Skeletal muscle tissue (tissue), 4 donors: ENCODE data around the gene SLC41A3. TPM values are rescaled to one million over a fixed set of nuclear protein-coding genes. Genes with fewer than 3 reads are reported as not detected.
"Not testable (repeated sequence)": the region's sequence is repeated elsewhere in the genome, so short reads cannot be mapped to it uniquely, and the experiment has no call there.

Experiments
- H3K27ac ChIP-seq: one replicate; pipeline ENCODE4 v1.7.0; 2013; ENCODE audit warnings: mild to moderate bottlenecking, low read depth, low read length, inconsistent platforms
- H3K27me3 ChIP-seq, 3 donors: one replicate each; pipeline ENCODE4 v1.7.0; 2013; ENCODE audit warnings: low read length in 3 of 3; ENCODE audit not compliant: control insufficient read depth in 3 of 3, insufficient read depth in 3 of 3
- H3K36me3 ChIP-seq, 3 donors: one replicate each; pipeline ENCODE4 v1.7.0; 2013; ENCODE audit warnings: low read length in 3 of 3; ENCODE audit not compliant: control insufficient read depth in 3 of 3, insufficient read depth in 3 of 3
- H3K4me1 ChIP-seq, 3 donors: one replicate each; pipeline ENCODE4 v1.7.0; 2013; ENCODE audit warnings: low read length in 3 of 3, mild to moderate bottlenecking in 3 of 3; ENCODE audit not compliant: control insufficient read depth in 3 of 3, insufficient read depth in 3 of 3
- H3K4me3 ChIP-seq, 3 donors: one replicate each; pipeline ENCODE4 v1.7.0; 2013; ENCODE audit warnings: low read length in 3 of 3
- H3K9ac ChIP-seq, 3 donors: one replicate each; pipeline ENCODE4 v1.7.0; 2013; ENCODE audit warnings: low read length in 3 of 3, mild to moderate bottlenecking in 3 of 3, moderate library complexity in 2 of 3, low read depth in 1 of 3
- H3K9me3 ChIP-seq, 3 donors: one replicate each; pipeline ENCODE4 v1.7.0; 2013; ENCODE audit warnings: low read length in 3 of 3; ENCODE audit not compliant: control insufficient read depth in 3 of 3
- total RNA-seq: library from RNA; depleted of rRNA; stranded (reverse); fragments of >200 nt; gene quantifications from one replicate; pipeline ENCODE4 v1.2.3, GENCODE V29; 2014
- donor health status: Osteomylitis.

SLC41A3 gene
- total RNA-seq, 1 donor from 2014 or later: 31.3 TPM

GRCh38 chr3:126101521-126101982 is 17.6 kb upstream of the SLC41A3 start:
- peaks cover 71 to 83% (median 79%) of the 10 kb centered on the region in 3 donors for H3K4me1 ChIP-seq
- H3K9me3 ChIP-seq: no peaks in the 10 kb centered on the region
- peak overlapping the region; percentile 87 for H3K27ac ChIP-seq
- H3K4me3 ChIP-seq: peak overlapping the region in 2 of 3 donors; percentile 29 to 57
- H3K27me3 ChIP-seq: no peaks in the 10 kb centered on the region
- peaks cover 2 to 6% (median 3%) of the 10 kb centered on the region in 3 donors for H3K36me3 ChIP-seq
- peak overlapping the region in 2 of 3 donors; percentile 50 to 80 for H3K9ac ChIP-seq

GRCh38 chr3:126100634-126101301 is 16.8 kb upstream of the SLC41A3 start:
- peak overlapping the region; percentile 17 to 57 (median 42) for H3K4me3 ChIP-seq
- no peaks in the 10 kb centered on the region for H3K9me3 ChIP-seq
- H3K9ac ChIP-seq: peak overlapping the region; percentile 51 to 80 (median 60)
- peaks cover 71 to 83% (median 73%) of the 10 kb centered on the region in 3 donors for H3K4me1 ChIP-seq
- H3K27ac ChIP-seq: peak overlapping the region; percentile 87
- H3K27me3 ChIP-seq: no peaks in the 10 kb centered on the region
- H3K36me3 ChIP-seq: peaks cover 2 to 6% (median 3%) of the 10 kb centered on the region in 3 donors

- Histone ChIP-seq H3K4me3 (peak overlapping the region in 1 of 3 donors; percentile 17), H3K9me3 (no peaks in the 10 kb centered on the region), H3K27ac (peak overlapping the region; percentile 87), H3K9ac (peak overlapping the region; percentile 51 to 80 (median 60)), H3K4me1 (peaks cover 68 to 77% (median 70%) of the 10 kb centered on the region in 3 donors), H3K27me3 (no peaks in the 10 kb centered on the region), H3K36me3 (peaks cover 2 to 4% (median 3%) of the 10 kb centered on the region in 3 donors)
Observed at GRCh38 chr3:126100269-126100633, 16.3 kb upstream of the SLC41A3 start.

- Histone ChIP-seq H3K36me3 (peaks cover 0 to 2% (median 0%) of the 10 kb centered on the region in 3 donors), H3K9ac (peak overlapping the region in 1 of 3 donors; percentile 45), H3K4me3 (no peak overlapping the region), H3K9me3 (no peaks in the 10 kb centered on the region), H3K27ac (peak overlapping the region; percentile 87), H3K27me3 (no peaks in the 10 kb centered on the region), H3K4me1 (peaks cover 50 to 59% (median 53%) of the 10 kb centered on the region in 3 donors)
Observed at GRCh38 chr3:126098391-126098858, 14.5 kb upstream of the SLC41A3 start.

- Histone ChIP-seq H3K4me3 (no peak overlapping the region), H3K27ac (peak overlapping the region; percentile 87), H3K27me3 (no peaks in the 10 kb centered on the region), H3K36me3 (no peaks in the 10 kb centered on the region), H3K9me3 (no peaks in the 10 kb centered on the region), H3K4me1 (peaks cover 44 to 53% (median 47%) of the 10 kb centered on the region in 3 donors), H3K9ac (no peak overlapping the region)
Observed at GRCh38 chr3:126097801-126098200, 13.9 kb upstream of the SLC41A3 start.

GRCh38 chr3:126096274-126096673 is 12.3 kb upstream of the SLC41A3 start:
- not testable (repeated sequence) for H3K9ac ChIP-seq, H3K27ac ChIP-seq
- H3K4me1 ChIP-seq: peaks cover 28 to 38% (median 32%) of the 10 kb centered on the region in 3 donors

GRCh38 chr3:126092128-126092527 is 8.2 kb upstream of the SLC41A3 start:
- not testable (repeated sequence) for H3K4me1 ChIP-seq, H3K9me3 ChIP-seq, H3K27ac ChIP-seq, H3K4me3 ChIP-seq, H3K9ac ChIP-seq, H3K36me3 ChIP-seq, H3K27me3 ChIP-seq

More at GRCh38 chr3:126096274-126096673, 12.3 kb upstream of the SLC41A3 start:
- H3K36me3 ChIP-seq, H3K9me3 ChIP-seq, H3K4me3 ChIP-seq, H3K27me3 ChIP-seq: not testable (repeated sequence)

- peaks cover 3 to 9% (median 6%) of the 10 kb centered on the region in 3 donors for H3K4me1 ChIP-seq
- no peak overlapping the region for H3K9ac ChIP-seq
- H3K4me3 ChIP-seq: no peak overlapping the region
- H3K27ac ChIP-seq: no peak overlapping the region
- no peaks in the 10 kb centered on the region for H3K9me3 ChIP-seq
- H3K36me3 ChIP-seq: no peaks in the 10 kb centered on the region
- H3K27me3 ChIP-seq: no peaks in the 10 kb centered on the region
Observed at GRCh38 chr3:126087552-126088175, 3.7 kb upstream of the SLC41A3 start.

GRCh38 chr3:126085841-126086240 is 1.9 kb upstream of the SLC41A3 start:
- no peak overlapping the region for H3K27ac ChIP-seq
- no peaks in the 10 kb centered on the region for H3K9me3 ChIP-seq
- no peak overlapping the region for H3K4me3 ChIP-seq
- no peak overlapping the region for H3K9ac ChIP-seq
- peaks cover 15 to 20% (median 18%) of the 10 kb centered on the region in 3 donors for H3K4me1 ChIP-seq
- no peaks in the 10 kb centered on the region for H3K27me3 ChIP-seq
- no peaks in the 10 kb centered on the region for H3K36me3 ChIP-seq

- Histone ChIP-seq H3K4me3 (no peak overlapping the region), H3K27me3 (no peaks in the 10 kb centered on the region), H3K36me3 (no peaks in the 10 kb centered on the region), H3K9ac (no peak overlapping the region), H3K27ac (no peak overlapping the region), H3K9me3 (no peaks in the 10 kb centered on the region), H3K4me1 (peaks cover 15 to 20% (median 18%) of the 10 kb centered on the region in 3 donors)
Observed at GRCh38 chr3:126085276-126085675, 1.4 kb upstream of the SLC41A3 start.
